H1 (cell line): ENCODE results near the gene TBC1D3I. TPM values are rescaled to one million over a fixed set of nuclear protein-coding genes. Genes with fewer than 3 reads are reported as not detected.
"Not testable (repeated sequence)": the region's sequence is repeated elsewhere in the genome, so short reads cannot be mapped to it uniquely, and the experiment has no call there.

Source experiments
- CTCF ChIA-PET: fragments of 300-600 bp; sonication (Branson Sonifier 250); formaldehyde crosslinking; loops from one replicate; lab custom pipeline; 2021; ENCODE audit not compliant: partially characterized antibody; lab: Charles Lee
- POLR2A ChIA-PET: fragments of 300-600 bp; sonication (Branson Sonifier 250); formaldehyde crosslinking; loops from one replicate; lab custom pipeline; 2021; ENCODE audit warnings: inconsistent platforms; ENCODE audit not compliant: partially characterized antibody; lab: Charles Lee
- DNase-seq, 2 experiments: peaks; one replicate each; pipeline versions ENCODE4 v3.0.0 to v3.0.0-alpha.2; 2010 to 2022; ENCODE audit warnings: low spot score in 2 of 2, low read depth in 1 of 2, mixed read lengths in 1 of 2
- FAIRE-seq: peaks from 2 replicates; lab custom pipeline; 2011; peaks lifted over from hg19 to GRCh38; lab: Jason Lieb, UNC
- H2AFZ ChIP-seq: 2 replicates; pipeline ENCODE4 v1.8.1; 2012; ENCODE audit warnings: low read length, inconsistent platforms
- H2AK5ac ChIP-seq: 2 replicates; pipeline ENCODE4 v1.6.1; 2013; ENCODE audit warnings: low read depth, low read length
- H2BK120ac ChIP-seq: replicated peaks from 2 replicates; pipeline ENCODE3; 2013; ENCODE audit warnings: low read depth, low read length, inconsistent platforms
- H2BK12ac ChIP-seq: 2 replicates; pipeline ENCODE4 v1.6.1; 2013; ENCODE audit warnings: low read depth, low read length
- H2BK15ac ChIP-seq: 2 replicates; pipeline ENCODE4 v1.6.1; 2013; ENCODE audit warnings: low read length
- H2BK20ac ChIP-seq: 2 replicates; pipeline ENCODE4 v1.6.1; 2013; ENCODE audit warnings: low read length
- H2BK5ac ChIP-seq: 2 replicates; pipeline ENCODE4 v1.6.1; 2013; ENCODE audit warnings: low read depth, low read length
- H3K14ac ChIP-seq: 2 replicates; pipeline ENCODE4 v1.6.1; 2013; ENCODE audit warnings: inconsistent platforms; ENCODE audit not compliant: insufficient read length
- H3K18ac ChIP-seq: 2 replicates; pipeline ENCODE4 v1.6.1; 2013; ENCODE audit warnings: low read length; ENCODE audit errors: extremely low read depth
- H3K23ac ChIP-seq: 2 replicates; pipeline ENCODE4 v1.6.1; 2013; ENCODE audit warnings: inconsistent platforms; ENCODE audit not compliant: insufficient read length
- H3K23me2 ChIP-seq: 2 replicates; pipeline ENCODE4 v1.6.1; 2013; ENCODE audit warnings: low read depth, low read length
- H3K27ac ChIP-seq: 2 replicates; pipeline ENCODE4 v1.6.1; 2011; ENCODE audit warnings: low read depth, low read length, inconsistent platforms
- H3K27me3 ChIP-seq, 4 experiments: replicated peaks in 1 of 4; 1 replicate in 1 of 4; 2 replicates in 3 of 4; pipeline versions ENCODE4 v1.6.1 to v1.8.1; 2011 to 2013; ENCODE audit warnings: low read length in 3 of 4, mild to moderate bottlenecking in 3 of 4, inconsistent platforms in 2 of 4, mixed read lengths in 2 of 4, moderate library complexity in 1 of 4; ENCODE audit not compliant: control insufficient read depth in 3 of 4, insufficient read depth in 3 of 4; ENCODE audit errors: extremely low read depth in 1 of 4
- H3K36me3 ChIP-seq, 4 experiments: 2 replicates each; pipeline versions ENCODE4 v1.6.1 to v1.8.1; 2011 to 2013; ENCODE audit warnings: mild to moderate bottlenecking in 4 of 4, low read length in 3 of 4, moderate library complexity in 2 of 4, control low read depth in 1 of 4, inconsistent platforms in 1 of 4; ENCODE audit not compliant: insufficient read depth in 4 of 4, control insufficient read depth in 2 of 4
- H3K4ac ChIP-seq: replicated peaks from 2 replicates; pipeline ENCODE3; 2013; ENCODE audit warnings: low read length, low read depth, mixed read lengths, inconsistent platforms; ENCODE audit not compliant: insufficient read length
- H3K4me1 ChIP-seq, 4 experiments: replicated peaks in 1 of 4; 1 replicate in 1 of 4; 2 replicates in 3 of 4; pipeline versions ENCODE4 v1.6.1 to v1.8.1; 2011 to 2013; ENCODE audit warnings: low read length in 3 of 4, inconsistent platforms in 2 of 4, mixed read lengths in 1 of 4; ENCODE audit not compliant: insufficient read depth in 4 of 4, control insufficient read depth in 3 of 4
- H3K4me2 ChIP-seq, 2 experiments: 2 replicates each; pipeline versions ENCODE4 v1.6.1 to v1.8.1; 2011 to 2013; ENCODE audit warnings: low read depth in 2 of 2, low read length in 2 of 2, control low read depth in 1 of 2, inconsistent platforms in 1 of 2, mild to moderate bottlenecking in 1 of 2; ENCODE audit not compliant: insufficient read depth in 1 of 2
- H3K4me3 ChIP-seq, 4 experiments: fragments of 200-600, 300-600 bp in 1 of 4; sonication (generic), shearing (Covaris generic), sonication (Bioruptor Twin) in 1 of 4; 2 replicates each; pipeline versions ENCODE4 v1.5.1 to v1.8.1; 2011 to 2016; ENCODE audit warnings: low read length in 4 of 4, low read depth in 3 of 4, control low read depth in 2 of 4, inconsistent platforms in 2 of 4, mild to moderate bottlenecking in 2 of 4, mixed read lengths in 1 of 4, moderate library complexity in 1 of 4; ENCODE audit not compliant: insufficient read depth in 2 of 4; ENCODE audit errors: extremely low read depth in 1 of 4
- H3K56ac ChIP-seq: replicated peaks from 2 replicates; pipeline ENCODE3; 2013; ENCODE audit warnings: low read depth, mild to moderate bottlenecking, mixed read lengths, low read length, inconsistent platforms; ENCODE audit not compliant: insufficient read length
- H3K79me1 ChIP-seq: 2 replicates; pipeline ENCODE4 v1.6.1; 2013; ENCODE audit warnings: low read depth, low read length, control low read depth
- H3K79me2 ChIP-seq, 2 experiments: 2 replicates each; pipeline versions ENCODE4 v1.6.1 to v1.8.1; 2012 to 2013; ENCODE audit warnings: low read length in 2 of 2, mild to moderate bottlenecking in 2 of 2, inconsistent platforms in 1 of 2; ENCODE audit not compliant: insufficient read depth in 2 of 2, control insufficient read depth in 1 of 2
- H3K9ac ChIP-seq, 4 experiments: replicated peaks in 1 of 4; 1 replicate in 1 of 4; 2 replicates in 3 of 4; pipeline versions ENCODE4 v1.6.1 to v1.8.1; 2011 to 2013; ENCODE audit warnings: low read depth in 3 of 4, low read length in 3 of 4, control low read depth in 2 of 4, mild to moderate bottlenecking in 2 of 4, moderate library complexity in 2 of 4, inconsistent platforms in 1 of 4; ENCODE audit errors: extremely low read depth in 1 of 4
- H3K9me3 ChIP-seq, 2 experiments: 2 replicates each; pipeline versions ENCODE4 v1.6.1 to v1.8.1; 2012 to 2013; ENCODE audit warnings: mild to moderate bottlenecking in 2 of 2, moderate library complexity in 2 of 2, control low read depth in 1 of 2, inconsistent platforms in 1 of 2, low read depth in 1 of 2, low read length in 1 of 2, mixed read lengths in 1 of 2; ENCODE audit not compliant: insufficient read depth in 2 of 2
- H4K20me1 ChIP-seq, 2 experiments: replicated peaks in 1 of 2; 2 replicates each; pipeline versions ENCODE3 to v1.8.1; 2011 to 2013; ENCODE audit warnings: inconsistent platforms in 2 of 2, low read length in 2 of 2, mild to moderate bottlenecking in 1 of 2; ENCODE audit not compliant: insufficient read depth in 2 of 2, control insufficient read depth in 1 of 2
- H4K5ac ChIP-seq: 2 replicates; pipeline ENCODE4 v1.6.1; 2013; ENCODE audit warnings: low read length, low read depth, mixed read lengths, inconsistent platforms; ENCODE audit not compliant: insufficient read length
- H4K8ac ChIP-seq: 2 replicates; pipeline ENCODE4 v1.8.0; 2013; ENCODE audit warnings: mild to moderate bottlenecking, moderate library complexity, low read length, inconsistent platforms; ENCODE audit not compliant: insufficient read depth; ENCODE audit errors: extremely low read depth
- H4K91ac ChIP-seq: replicated peaks from 2 replicates; pipeline ENCODE3; 2013; ENCODE audit warnings: low read length, mixed read lengths, inconsistent platforms; ENCODE audit not compliant: insufficient read length
- WGBS, 2 experiments: shearing (Covaris generic) in 1 of 2; methylation state at CpG; one replicate each; pipeline versions ENCODE4 v1.1.6 to v1.1.7; 2013 to 2015; ENCODE audit warnings: low lambda C conversion rate in 2 of 2, mixed read lengths in 2 of 2, inconsistent platforms in 1 of 2, low coverage in 1 of 2, missing lambda C conversion rate in 1 of 2; ENCODE audit not compliant: insufficient replicate concordance in 2 of 2, insufficient coverage in 1 of 2, insufficient read length in 1 of 2; ENCODE audit errors: extremely low coverage in 1 of 2, missing lambda C conversion rate in 1 of 2; 5-methylcytosine and 5-hydroxymethylcytosine counted together
- polyA plus RNA-seq, 7 experiments: library from polyadenylated mRNA; depleted of rRNA in 3 of 7; stranded (reverse) in 5 of 7; unstranded in 2 of 7; fragments of >200 nt in 5 of 7; fragments of 200-250 nt in 2 of 7; gene quantifications; 1 replicate in 5 of 7; 2 replicates in 1 of 7; 4 replicates in 1 of 7; pipeline versions ENCODE4 v1.2.1 to v1.2.3, GENCODE V29; 2011 to 2013; ENCODE audit warnings: missing spikeins in 2 of 7, mixed read lengths in 2 of 7
- total RNA-seq: library from RNA; stranded (reverse); fragmentation: NEBNext Ultra II Directional; extraction: Animal tissue kit (Norgen Biotek cat#: 25700); gene quantifications from 2 replicates; pipeline ENCODE4 v1.2.1, GENCODE V29; 2021

TBC1D3I gene
- total and polyA plus RNA-seq, 2 of the 8 experiments (the other 6 are each of a cell fraction or from before 2014, with no cell fraction given) = 2.3 TPM; not detected in 1

GRCh38 chr17:36295161-36295560, 30.8 kb upstream of the TBC1D3I start:
- H3K36me3 ChIP-seq, H2BK12ac ChIP-seq, H2AFZ ChIP-seq, H3K4ac ChIP-seq, H2AK5ac ChIP-seq, H2BK15ac ChIP-seq, H2BK120ac ChIP-seq, H4K20me1 ChIP-seq, H3K9ac ChIP-seq, H4K5ac ChIP-seq, H2BK20ac ChIP-seq, H3K4me3 ChIP-seq, H3K4me2 ChIP-seq, H3K23ac ChIP-seq, CTCF ChIA-PET, DNase-seq, H3K14ac ChIP-seq, H3K79me1 ChIP-seq, H4K8ac ChIP-seq, H3K9me3 ChIP-seq, H3K79me2 ChIP-seq, POLR2A ChIA-PET, H4K91ac ChIP-seq, H2BK5ac ChIP-seq, H3K27ac ChIP-seq, H3K23me2 ChIP-seq, H3K27me3 ChIP-seq, H3K18ac ChIP-seq, H3K4me1 ChIP-seq, H3K56ac ChIP-seq, FAIRE-seq: not testable (repeated sequence)
- WGBS, 2 experiments = no CpG with 5 or more reads among the region's 1 CpG

GRCh38 chr17:36289965-36290612, 25.7 kb upstream of the TBC1D3I start:
- H3K27ac ChIP-seq, H2BK20ac ChIP-seq, CTCF ChIA-PET, H3K4ac ChIP-seq, FAIRE-seq, H3K9me3 ChIP-seq, H2AFZ ChIP-seq, H3K4me1 ChIP-seq, H4K20me1 ChIP-seq, DNase-seq, H3K18ac ChIP-seq, H3K23me2 ChIP-seq, H2AK5ac ChIP-seq, H3K23ac ChIP-seq, H4K8ac ChIP-seq, H2BK5ac ChIP-seq, H3K9ac ChIP-seq, POLR2A ChIA-PET, H3K14ac ChIP-seq, H2BK12ac ChIP-seq, H4K91ac ChIP-seq, H3K36me3 ChIP-seq, H2BK120ac ChIP-seq, H4K5ac ChIP-seq, H3K27me3 ChIP-seq, H3K4me2 ChIP-seq, H2BK15ac ChIP-seq, H3K79me2 ChIP-seq, H3K4me3 ChIP-seq, H3K56ac ChIP-seq, H3K79me1 ChIP-seq: not testable (repeated sequence)
- 33% methylated on average over 1 of the region's 2 CpGs; no CpG with 5 or more reads in 1 of the 2 experiments for WGBS, 2 experiments
